SK-N-SH (cell line): ENCODE results near the gene HARS1. TPM values are rescaled to one million over a fixed set of nuclear protein-coding genes. Genes with fewer than 3 reads are reported as not detected.

Experiments
- CTCF ChIA-PET: fragments of 300-600, 350-600 bp; formaldehyde crosslinking; extraction: SDS; loops from one replicate; lab custom pipeline; 2021; lab: Yijun Ruan, JAX
- POLR2A ChIA-PET: fragments of 350-600 bp; sonication (Branson Sonifier 250); formaldehyde crosslinking; extraction: SDS; loops from one replicate; lab custom pipeline; 2020; ENCODE audit warnings: antibody characterized with exemption, inconsistent platforms; lab: Yijun Ruan, JAX
- DNase-seq: peaks from one replicate; pipeline ENCODE4 v3.0.0; 2012
- H2AFZ ChIP-seq: fragments of 200-600 bp; sonication (generic); 2 replicates; pipeline ENCODE4 v1.8.1; 2016; ENCODE audit warnings: antibody characterized with exemption, mild to moderate bottlenecking, low read depth
- H3F3A ChIP-seq: fragments of 200-600 bp; sonication (generic); replicated peaks from 2 replicates; pipeline ENCODE3; 2016; ENCODE audit warnings: antibody characterized with exemption, mild to moderate bottlenecking; ENCODE audit not compliant: insufficient read depth
- H3K27ac ChIP-seq, 2 experiments: fragments of 200-500 bp in 1 of 2; fragments of 200-600 bp in 1 of 2; sonication (Bioruptor generic) in 1 of 2; sonication (generic), shearing (Covaris generic) in 1 of 2; 2 replicates each; pipeline versions ENCODE4 v1.5.1 to v1.6.1; 2014 to 2016; ENCODE audit warnings: low read depth in 2 of 2, inconsistent platforms in 1 of 2, low read length in 1 of 2, mild to moderate bottlenecking in 1 of 2, mixed read lengths in 1 of 2
- H3K27me3 ChIP-seq: fragments of 200-600 bp; sonication (generic), shearing (Covaris generic); 2 replicates; pipeline ENCODE4 v1.6.1; 2016; ENCODE audit warnings: mixed run types; ENCODE audit not compliant: insufficient read depth
- H3K36me3 ChIP-seq, 2 experiments: fragments of 200-500 bp in 1 of 2; fragments of 200-600 bp in 1 of 2; sonication (Bioruptor generic) in 1 of 2; sonication (generic) in 1 of 2; replicated peaks in 1 of 2; 2 replicates each; pipeline versions ENCODE3 to v1.5.1; 2014 to 2016; ENCODE audit warnings: low read length in 1 of 2, mild to moderate bottlenecking in 1 of 2; ENCODE audit not compliant: insufficient read depth in 2 of 2, control insufficient read depth in 1 of 2
- H3K4me1 ChIP-seq, 2 experiments: fragments of 200-500 bp in 1 of 2; fragments of 200-600 bp in 1 of 2; sonication (Bioruptor generic) in 1 of 2; sonication (generic), shearing (Covaris generic) in 1 of 2; 2 replicates each; pipeline versions ENCODE4 v1.5.1 to v1.6.1; 2014 to 2016; ENCODE audit warnings: low read depth in 1 of 2, low read length in 1 of 2, mixed run types in 1 of 2; ENCODE audit not compliant: insufficient read depth in 2 of 2, control insufficient read depth in 1 of 2
- H3K4me2 ChIP-seq: fragments of 200-600 bp; sonication (generic), shearing (Covaris generic); 2 replicates; pipeline ENCODE4 v1.6.1; 2017; ENCODE audit warnings: mixed run types
- H3K4me3 ChIP-seq, 2 experiments: fragments of 200-500 bp in 1 of 2; fragments of 200-600 bp in 1 of 2; sonication (Bioruptor generic) in 1 of 2; sonication (generic), shearing (Covaris generic) in 1 of 2; 2 replicates each; pipeline versions ENCODE4 v1.5.1 to v1.8.1; 2014 to 2016; ENCODE audit warnings: low read depth in 2 of 2, inconsistent platforms in 1 of 2, low read length in 1 of 2, mild to moderate bottlenecking in 1 of 2, mixed read lengths in 1 of 2, moderate library complexity in 1 of 2
- H3K79me2 ChIP-seq: fragments of 200-600 bp; sonication (generic); 2 replicates; pipeline ENCODE4 v1.8.1; 2017; ENCODE audit warnings: mild to moderate bottlenecking; ENCODE audit not compliant: insufficient read depth
- H3K9ac ChIP-seq: fragments of 200-600 bp; sonication (generic); 2 replicates; pipeline ENCODE4 v1.6.1; 2017; ENCODE audit warnings: mixed run types
- H3K9me2 ChIP-seq: fragments of 200-600 bp; sonication (generic); 2 replicates; pipeline ENCODE4 v1.6.1; 2017; ENCODE audit warnings: mixed run types
- H3K9me3 ChIP-seq: fragments of 200-600 bp; sonication (generic); 2 replicates; pipeline ENCODE4 v1.6.1; 2017; ENCODE audit warnings: mixed run types, mild to moderate bottlenecking, moderate library complexity
- H4K20me1 ChIP-seq: fragments of 200-600 bp; sonication (generic); 2 replicates; pipeline ENCODE4 v1.6.1; 2017; ENCODE audit warnings: mild to moderate bottlenecking, mixed run types; ENCODE audit not compliant: insufficient read depth
- EP300 ChIP-seq, 2 experiments: IDR thresholded peaks; 2 replicates each; pipeline versions ENCODE4 v1.4.0 to v1.6.1; 2012; ENCODE audit warnings: borderline replicate concordance in 1 of 2, low read depth in 1 of 2, low read length in 1 of 2
- EZH2phosphoT487 ChIP-seq: fragments of 200-600 bp; sonication (generic); IDR thresholded peaks from 2 replicates; pipeline ENCODE4 v1.6.1; 2017; ENCODE audit warnings: low read depth, mixed run types, mild to moderate bottlenecking, antibody characterized with exemption, moderate library complexity, borderline replicate concordance
- FOXJ3 ChIP-seq: sonication (generic); formaldehyde crosslinking; IDR thresholded peaks from 2 replicates; pipeline ENCODE4 v1.5.1; 2020; ENCODE audit warnings: mild to moderate bottlenecking, missing genetic modification reagents
- GABPA ChIP-seq: IDR thresholded peaks from 2 replicates; pipeline ENCODE4 v1.4.0; 2012; ENCODE audit warnings: low read depth, mild to moderate bottlenecking
- JUND ChIP-seq: IDR thresholded peaks from 2 replicates; pipeline ENCODE4 v1.4.0; 2012
- MEF2A ChIP-seq: IDR thresholded peaks from 2 replicates; pipeline ENCODE4 v1.4.0; 2012; ENCODE audit warnings: low read depth, borderline replicate concordance
- MXI1 ChIP-seq: IDR thresholded peaks from 2 replicates; pipeline ENCODE4 v1.6.1; 2012; ENCODE audit warnings: mild to moderate bottlenecking, low read depth, low read length, improper control_type of control experiment
- RAD21 ChIP-seq: IDR thresholded peaks from 2 replicates; pipeline ENCODE4 v1.6.1; 2012; ENCODE audit warnings: mild to moderate bottlenecking, low read length
- RCOR1 ChIP-seq: fragments of 150-350 bp; IDR thresholded peaks from 2 replicates; pipeline ENCODE4 v1.6.1; 2017; ENCODE audit warnings: antibody characterized with exemption, low read length
- RFX5 ChIP-seq: IDR thresholded peaks from 2 replicates; pipeline ENCODE4 v1.6.1; 2012; ENCODE audit warnings: mild to moderate bottlenecking, improper control_type of control experiment, low read length
- SIN3A ChIP-seq: IDR thresholded peaks from 2 replicates; pipeline ENCODE4 v1.6.1; 2012; ENCODE audit warnings: low read depth, mild to moderate bottlenecking, low read length, moderate library complexity, borderline replicate concordance
- SMC3 ChIP-seq: IDR thresholded peaks from 2 replicates; pipeline ENCODE4 v1.6.1; 2012; ENCODE audit warnings: low read depth, low read length, improper control_type of control experiment
- TAF1 ChIP-seq: IDR thresholded peaks from 2 replicates; pipeline ENCODE4 v1.6.1; 2012; ENCODE audit warnings: low read depth, mild to moderate bottlenecking, low read length, moderate library complexity, borderline replicate concordance
- TCF12 ChIP-seq: IDR thresholded peaks from 2 replicates; pipeline ENCODE4 v1.4.0; 2012
- WGBS: methylation state at CpG from one replicate; pipeline ENCODE4 v1.1.6; 2017; ENCODE audit warnings: low lambda C conversion rate; 5-methylcytosine and 5-hydroxymethylcytosine counted together
- polyA plus RNA-seq, 3 experiments: library from polyadenylated mRNA; depleted of rRNA; stranded (reverse); fragments of >200 nt; gene quantifications; 2 replicates each; pipeline ENCODE4 v1.2.3, GENCODE V29; 2012
- TF ChIP-seq, protein P1 (sequence below): fragments of 150-350 bp; IDR thresholded peaks from 2 replicates; pipeline ENCODE4 v1.6.1; 2016; ENCODE audit warnings: mild to moderate bottlenecking, low read depth, low read length
- TF ChIP-seq, protein P2 (sequence below): IDR thresholded peaks from 2 replicates; pipeline ENCODE4 v1.4.0; 2012; ENCODE audit warnings: low read depth, borderline replicate concordance
- TF ChIP-seq, protein P3 (sequence below): fragments of 150-350 bp; IDR thresholded peaks from 2 replicates; pipeline ENCODE4 v1.6.1; 2017; ENCODE audit warnings: antibody characterized with exemption, low read length, low read depth, borderline replicate concordance
- TF ChIP-seq, protein P4 (sequence below): IDR thresholded peaks from 2 replicates; pipeline ENCODE4; 2012

HARS1 gene
- polyA plus RNA-seq, 1 of the 3 experiments (the other 2 are of a cell fraction), result 124 TPM

DNA sequence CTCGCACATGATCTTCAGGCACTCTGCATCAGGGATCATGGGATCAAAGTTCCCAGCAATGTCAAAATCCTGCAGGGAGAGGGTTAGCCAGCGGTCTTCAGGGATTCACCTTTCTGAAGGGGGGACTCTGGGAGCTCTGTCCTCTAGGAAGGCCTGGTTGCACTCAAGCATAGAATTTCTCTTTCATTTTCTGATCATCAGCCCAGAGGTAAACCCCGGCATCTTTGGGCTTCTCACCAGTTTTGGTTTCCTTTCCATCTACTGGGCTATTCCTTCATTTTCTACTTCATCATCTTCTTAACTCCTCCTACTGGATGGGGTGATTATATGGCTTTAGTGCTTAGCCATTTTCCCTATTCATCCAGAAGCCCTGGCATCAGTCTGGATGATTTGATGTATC, 13.2 kb downstream of the HARS1 start:
- H3K4me2 ChIP-seq, result no peak overlapping the region
- H3K79me2 ChIP-seq, result peaks cover 4% of the 10 kb centered on the region; the same call in 1 of the 2 replicates
- no peak for TF ChIP-seq MXI1
- no peak for TF ChIP-seq RCOR1
- TF ChIP-seq, protein P1, sequence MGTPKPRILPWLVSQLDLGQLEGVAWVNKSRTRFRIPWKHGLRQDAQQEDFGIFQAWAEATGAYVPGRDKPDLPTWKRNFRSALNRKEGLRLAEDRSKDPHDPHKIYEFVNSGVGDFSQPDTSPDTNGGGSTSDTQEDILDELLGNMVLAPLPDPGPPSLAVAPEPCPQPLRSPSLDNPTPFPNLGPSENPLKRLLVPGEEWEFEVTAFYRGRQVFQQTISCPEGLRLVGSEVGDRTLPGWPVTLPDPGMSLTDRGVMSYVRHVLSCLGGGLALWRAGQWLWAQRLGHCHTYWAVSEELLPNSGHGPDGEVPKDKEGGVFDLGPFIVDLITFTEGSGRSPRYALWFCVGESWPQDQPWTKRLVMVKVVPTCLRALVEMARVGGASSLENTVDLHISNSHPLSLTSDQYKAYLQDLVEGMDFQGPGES, result no peak
- TF ChIP-seq GABPA, result no peak
- no peak for TF ChIP-seq MEF2A
- TF ChIP-seq, protein P2, sequence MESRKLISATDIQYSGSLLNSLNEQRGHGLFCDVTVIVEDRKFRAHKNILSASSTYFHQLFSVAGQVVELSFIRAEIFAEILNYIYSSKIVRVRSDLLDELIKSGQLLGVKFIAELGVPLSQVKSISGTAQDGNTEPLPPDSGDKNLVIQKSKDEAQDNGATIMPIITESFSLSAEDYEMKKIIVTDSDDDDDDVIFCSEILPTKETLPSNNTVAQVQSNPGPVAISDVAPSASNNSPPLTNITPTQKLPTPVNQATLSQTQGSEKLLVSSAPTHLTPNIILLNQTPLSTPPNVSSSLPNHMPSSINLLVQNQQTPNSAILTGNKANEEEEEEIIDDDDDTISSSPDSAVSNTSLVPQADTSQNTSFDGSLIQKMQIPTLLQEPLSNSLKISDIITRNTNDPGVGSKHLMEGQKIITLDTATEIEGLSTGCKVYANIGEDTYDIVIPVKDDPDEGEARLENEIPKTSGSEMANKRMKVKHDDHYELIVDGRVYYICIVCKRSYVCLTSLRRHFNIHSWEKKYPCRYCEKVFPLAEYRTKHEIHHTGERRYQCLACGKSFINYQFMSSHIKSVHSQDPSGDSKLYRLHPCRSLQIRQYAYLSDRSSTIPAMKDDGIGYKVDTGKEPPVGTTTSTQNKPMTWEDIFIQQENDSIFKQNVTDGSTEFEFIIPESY, result no peak
- no peak for TF ChIP-seq TCF12
- TF ChIP-seq TAF1, result no peak
- TF ChIP-seq, protein P3, sequence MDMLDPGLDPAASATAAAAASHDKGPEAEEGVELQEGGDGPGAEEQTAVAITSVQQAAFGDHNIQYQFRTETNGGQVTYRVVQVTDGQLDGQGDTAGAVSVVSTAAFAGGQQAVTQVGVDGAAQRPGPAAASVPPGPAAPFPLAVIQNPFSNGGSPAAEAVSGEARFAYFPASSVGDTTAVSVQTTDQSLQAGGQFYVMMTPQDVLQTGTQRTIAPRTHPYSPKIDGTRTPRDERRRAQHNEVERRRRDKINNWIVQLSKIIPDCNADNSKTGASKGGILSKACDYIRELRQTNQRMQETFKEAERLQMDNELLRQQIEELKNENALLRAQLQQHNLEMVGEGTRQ, result no peak
- no peak for TF ChIP-seq EZH2phosphoT487
- TF ChIP-seq SIN3A, result no peak
- TF ChIP-seq, protein P4, sequence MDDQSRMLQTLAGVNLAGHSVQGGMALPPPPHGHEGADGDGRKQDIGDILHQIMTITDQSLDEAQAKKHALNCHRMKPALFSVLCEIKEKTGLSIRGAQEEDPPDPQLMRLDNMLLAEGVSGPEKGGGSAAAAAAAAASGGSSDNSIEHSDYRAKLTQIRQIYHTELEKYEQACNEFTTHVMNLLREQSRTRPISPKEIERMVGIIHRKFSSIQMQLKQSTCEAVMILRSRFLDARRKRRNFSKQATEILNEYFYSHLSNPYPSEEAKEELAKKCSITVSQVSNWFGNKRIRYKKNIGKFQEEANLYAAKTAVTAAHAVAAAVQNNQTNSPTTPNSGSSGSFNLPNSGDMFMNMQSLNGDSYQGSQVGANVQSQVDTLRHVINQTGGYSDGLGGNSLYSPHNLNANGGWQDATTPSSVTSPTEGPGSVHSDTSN, result no peak
- no peak for TF ChIP-seq JUND
- no peak for TF ChIP-seq RAD21
- TF ChIP-seq SMC3, result no peak
- TF ChIP-seq EP300 (IDR thresholded peaks at IDR 0.05; ENCODE audit: borderline replicate concordance in 1 of 2, low read depth in 1 of 2, low read length in 1 of 2), result no peak
- no peak for TF ChIP-seq FOXJ3 (CRISPR knock-in tag)
- TF ChIP-seq RFX5, result no peak
- ChIA-PET CTCF (no interaction called here), POLR2A (no interaction called here)
- WGBS, result 93% methylated on average over 1 of the region's 3 CpGs
- H3K27ac ChIP-seq, result no peak overlapping the region
- DNase-seq, result no peak
- peaks cover 32 to 79% of the 10 kb centered on the region in 2 experiments for H3K36me3 ChIP-seq
- H3F3A ChIP-seq, result no peaks in the 10 kb centered on the region
- no peak overlapping the region for H2AFZ ChIP-seq
- no peaks in the 10 kb centered on the region for H3K9me3 ChIP-seq
- H4K20me1 ChIP-seq, result no peaks in the 10 kb centered on the region
- no peak overlapping the region for H3K9ac ChIP-seq
- H3K9me2 ChIP-seq, result no peaks in the 10 kb centered on the region
- no peaks in the 10 kb centered on the region for H3K4me1 ChIP-seq
- H3K4me3 ChIP-seq, result no peak overlapping the region
- H3K27me3 ChIP-seq, result no peaks in the 10 kb centered on the region
